Inferior parietal cortex (tissue), 1 donor: Measurements from ENCODE around the gene STXBP1.
"Not testable (repeated sequence)": the region's sequence is repeated elsewhere in the genome, so short reads cannot be mapped to it uniquely, and the experiment has no call there.

Source experiments
- DNase-seq: peaks from one replicate; pipeline ENCODE4 v3.0.0-alpha.2; 2016; ENCODE audit errors: extremely low spot score

STXBP1 gene

GRCh38 chr9:127578627-127578951 lies 33.5 kb upstream of the STXBP1 start:
- no peak for DNase-seq

DNA sequence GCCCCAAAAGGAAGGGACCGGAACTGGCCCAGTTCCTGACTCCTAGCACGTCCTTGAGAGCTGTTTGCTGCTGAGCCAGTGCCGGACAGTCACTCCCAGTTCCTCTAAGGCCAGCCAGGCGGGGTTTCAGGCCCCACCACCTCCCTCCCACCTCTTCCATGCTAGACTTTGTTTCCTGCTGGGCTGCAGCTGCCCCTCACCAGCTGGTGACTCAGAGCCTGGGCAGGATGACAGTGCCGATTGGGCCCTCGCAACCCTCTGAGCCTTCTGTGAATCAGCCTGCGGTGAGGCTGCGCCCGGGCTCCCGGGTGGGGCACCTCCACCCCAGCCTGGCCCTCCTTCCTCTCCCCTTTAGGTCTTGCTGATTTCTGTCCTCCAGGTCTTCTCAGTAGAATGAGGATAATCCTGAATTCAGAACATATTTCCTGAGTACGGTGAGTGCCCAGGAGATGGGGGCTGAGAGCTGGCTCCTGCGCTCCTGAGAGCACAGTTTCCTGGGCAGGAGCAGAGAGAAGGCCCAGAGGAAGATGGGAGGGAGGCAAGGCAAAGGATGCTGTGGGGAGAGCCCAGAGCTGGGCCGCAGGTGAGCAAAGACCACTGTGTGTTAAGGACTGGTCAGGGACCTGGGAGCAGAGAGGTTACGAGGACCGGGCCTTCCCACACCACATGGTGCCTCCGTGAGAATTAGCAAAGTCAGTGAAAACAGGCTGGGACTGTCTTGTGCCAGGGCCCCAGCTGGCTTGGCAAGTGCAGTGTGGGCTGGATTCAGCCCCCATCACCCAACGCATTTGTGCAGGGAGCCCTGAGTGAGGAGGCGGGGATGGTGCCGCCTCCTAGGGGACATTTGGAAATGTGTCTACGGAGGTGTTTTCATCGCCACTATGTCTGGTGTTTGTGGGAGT lies 32.9 kb upstream of the STXBP1 start:
- DNase-seq: peak; percentile 48

GRCh38 chr9:127580366-127580765 lies 31.7 kb upstream of the STXBP1 start:
- no peak for DNase-seq

DNA sequence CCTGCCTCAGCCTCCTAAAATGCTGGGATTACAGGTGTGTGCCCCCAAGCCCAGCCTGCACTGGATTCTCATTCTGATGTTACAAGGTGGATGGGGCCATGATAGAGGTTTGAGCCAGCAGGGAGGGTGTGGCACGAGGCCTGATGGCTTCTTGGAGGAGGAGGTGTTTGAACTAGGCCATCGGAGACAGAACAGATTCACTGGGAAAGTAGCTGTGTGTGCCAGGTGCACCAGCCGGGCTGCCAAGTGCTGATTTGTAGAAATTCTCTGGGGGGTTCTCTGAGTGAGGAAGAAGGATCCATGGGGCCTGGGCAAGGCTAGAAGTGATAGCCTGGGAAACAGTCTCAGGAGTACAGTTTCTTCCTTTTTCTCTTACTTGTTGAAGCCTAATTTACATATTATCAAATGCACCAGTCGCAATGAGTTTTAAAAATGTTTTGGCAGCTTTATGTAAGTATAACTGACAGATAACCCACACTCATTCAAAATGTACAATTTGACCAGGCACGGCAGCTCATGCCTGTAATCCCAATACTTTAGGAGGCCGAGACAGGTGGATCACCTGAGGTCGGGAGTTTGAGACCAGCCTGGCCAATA lies 31.1 kb upstream of the STXBP1 start:
- DNase-seq: no peak

DNA sequence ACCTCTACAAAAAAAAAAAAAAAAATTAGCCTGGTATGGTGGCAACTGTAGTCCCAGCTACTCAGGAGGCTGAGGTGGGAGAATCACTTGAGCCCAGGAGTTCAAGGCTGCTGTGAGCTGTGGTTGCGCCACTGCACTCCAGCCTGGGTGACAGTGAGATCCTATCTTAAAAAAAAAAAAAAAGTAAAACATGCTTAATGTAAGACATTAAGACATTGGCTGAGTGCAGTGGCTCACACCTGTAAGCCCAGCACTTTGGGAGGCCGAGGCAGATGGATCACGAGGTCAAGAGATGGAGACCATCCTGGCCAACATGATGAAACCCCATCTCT lies 27.6 kb upstream of the STXBP1 start:
- not testable (repeated sequence) for DNase-seq

GRCh38 chr9:127585161-127585819 lies 26.8 kb upstream of the STXBP1 start:
- no peak for DNase-seq

DNA sequence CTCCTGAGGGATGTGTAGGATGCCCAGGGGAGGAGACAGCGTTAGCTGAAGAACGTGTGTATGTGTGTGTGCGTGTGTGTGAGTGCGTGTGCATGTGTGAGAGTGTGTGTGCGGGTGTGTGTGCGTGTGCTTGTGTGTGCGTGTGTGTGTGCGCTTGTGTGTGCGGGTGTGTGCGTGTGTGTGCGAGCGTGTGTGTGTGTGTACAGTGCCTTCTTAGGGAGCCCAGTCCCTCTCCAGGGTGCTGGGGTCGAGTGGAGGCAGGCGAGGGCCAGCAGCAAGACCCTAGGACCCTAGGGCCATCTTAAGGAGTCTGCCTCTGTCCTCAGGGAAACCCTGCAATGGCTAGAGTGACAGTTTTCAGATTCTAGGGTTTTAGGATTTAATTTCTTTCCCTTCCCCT lies 26.0 kb upstream of the STXBP1 start:
- no peak for DNase-seq

DNA sequence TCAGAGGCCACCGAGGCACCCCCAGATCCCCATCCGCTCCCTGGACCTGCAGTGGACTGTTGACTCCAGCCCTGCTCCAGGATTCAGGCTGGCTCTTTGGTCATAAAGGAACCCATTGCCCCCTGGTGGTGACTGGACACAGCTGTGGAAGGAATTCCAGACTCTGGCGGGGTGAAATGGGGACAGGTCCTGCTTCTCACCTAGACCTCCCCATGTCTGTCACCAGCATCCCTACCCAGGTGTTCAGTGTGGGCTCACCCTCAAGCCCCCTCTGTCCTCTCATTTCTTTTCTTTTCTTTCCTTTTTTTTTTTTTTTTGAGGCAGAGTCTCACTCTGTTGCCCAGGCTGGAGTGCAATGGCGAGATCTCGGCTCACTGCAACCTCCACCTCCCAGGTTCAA lies 25.5 kb upstream of the STXBP1 start:
- DNase-seq: peak; percentile 86

DNA sequence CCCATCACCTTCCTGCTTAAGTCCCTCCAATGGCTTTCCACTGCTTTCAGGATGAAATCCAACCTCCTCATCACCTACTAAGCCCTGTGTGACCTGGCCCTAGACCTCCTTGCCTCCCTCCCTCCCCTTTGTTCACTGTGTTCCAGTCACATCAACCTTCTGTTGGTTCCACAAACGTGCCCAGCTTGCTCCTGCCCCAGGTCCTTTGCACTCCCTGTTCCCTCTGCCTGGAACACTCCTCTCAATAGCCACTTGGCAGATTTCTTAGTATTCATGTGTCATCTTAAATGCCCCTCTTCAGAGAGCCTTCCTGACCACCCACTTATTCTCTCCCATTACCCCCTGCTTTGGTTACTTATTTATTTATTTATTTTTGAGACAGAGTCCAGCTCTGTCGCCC lies 24.1 kb upstream of the STXBP1 start:
- no peak for DNase-seq

GRCh38 chr9:127588740-127589506 lies 23.2 kb upstream of the STXBP1 start:
- no peak for DNase-seq

DNA sequence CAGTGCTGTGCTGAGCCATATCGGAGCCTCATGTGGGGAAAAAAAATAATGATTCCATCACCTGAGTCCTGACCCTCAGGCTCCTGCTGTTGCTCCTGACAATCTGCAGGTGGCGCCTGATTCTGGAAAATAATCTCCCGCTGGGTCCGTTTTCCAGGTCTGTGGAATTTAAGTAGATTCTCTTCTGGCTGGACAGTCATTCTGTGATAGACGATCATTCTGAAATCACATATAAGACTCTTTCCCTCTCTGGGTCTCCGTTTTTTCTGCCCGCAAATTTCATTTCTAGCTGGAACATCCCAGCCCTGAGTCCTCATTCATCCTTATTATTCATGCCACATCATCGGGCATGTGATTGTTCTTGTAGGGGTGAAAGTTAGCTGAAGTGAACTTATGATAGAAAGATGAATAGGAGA lies 22.1 kb upstream of the STXBP1 start:
- DNase-seq: peak; percentile 86

DNA sequence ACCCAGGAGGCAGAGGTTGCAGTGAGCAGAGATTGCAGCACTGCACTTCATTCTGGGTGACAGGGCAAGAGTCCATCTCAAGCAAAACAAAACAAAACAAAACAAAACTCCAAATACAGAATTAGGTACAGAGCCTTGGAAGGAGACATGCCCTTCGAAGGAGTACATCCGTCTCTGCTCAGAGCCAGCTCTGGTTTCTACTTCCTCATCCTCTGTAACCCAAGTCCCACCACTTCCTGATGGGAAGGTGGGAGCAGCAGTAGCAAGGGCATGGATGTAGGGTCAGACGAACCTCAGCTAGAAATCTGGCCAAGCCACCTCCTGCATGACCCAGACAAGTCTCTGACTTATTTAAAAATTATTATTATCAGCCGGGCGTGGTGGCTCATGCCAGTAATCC lies 16.5 kb upstream of the STXBP1 start:
- DNase-seq: no peak

GRCh38 chr9:127598839-127599549 lies 13.1 kb upstream of the STXBP1 start:
- DNase-seq: no peak

DNA sequence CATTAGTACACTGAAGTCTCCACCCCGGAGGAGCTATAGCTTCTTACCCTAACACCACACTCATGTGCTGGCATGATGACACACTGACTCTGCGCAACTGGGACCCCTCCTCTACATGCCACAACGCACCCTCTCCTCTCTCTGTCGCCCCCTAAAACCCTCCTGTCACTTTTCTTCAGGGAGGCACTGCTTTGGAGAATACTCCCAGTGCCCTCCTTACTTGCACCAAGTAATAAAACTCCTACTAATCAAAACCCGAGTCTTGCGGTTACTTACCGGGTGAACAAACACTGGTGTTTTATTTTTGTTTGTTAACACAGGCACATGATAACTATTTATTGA lies 12.6 kb upstream of the STXBP1 start:
- DNase-seq: no peak

DNA sequence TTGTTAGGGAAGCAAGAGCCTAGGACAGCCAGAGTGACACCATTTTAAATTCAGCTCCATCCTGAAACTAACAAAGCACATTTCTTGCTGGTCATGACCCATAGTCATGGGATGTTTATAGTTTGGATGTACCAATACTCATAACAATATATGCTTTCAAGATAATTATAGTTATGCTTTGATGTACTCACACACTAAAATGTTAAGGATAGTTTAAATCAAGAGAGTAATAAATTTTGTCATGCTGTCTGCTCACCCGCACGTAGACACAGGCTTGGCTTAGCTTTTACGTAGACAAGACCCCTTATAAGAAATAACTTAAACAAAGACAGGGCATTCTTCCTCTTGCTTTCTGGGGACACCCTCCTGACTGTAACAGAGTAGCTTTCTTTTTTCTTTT lies 8.9 kb upstream of the STXBP1 start:
- DNase-seq: no peak

DNA sequence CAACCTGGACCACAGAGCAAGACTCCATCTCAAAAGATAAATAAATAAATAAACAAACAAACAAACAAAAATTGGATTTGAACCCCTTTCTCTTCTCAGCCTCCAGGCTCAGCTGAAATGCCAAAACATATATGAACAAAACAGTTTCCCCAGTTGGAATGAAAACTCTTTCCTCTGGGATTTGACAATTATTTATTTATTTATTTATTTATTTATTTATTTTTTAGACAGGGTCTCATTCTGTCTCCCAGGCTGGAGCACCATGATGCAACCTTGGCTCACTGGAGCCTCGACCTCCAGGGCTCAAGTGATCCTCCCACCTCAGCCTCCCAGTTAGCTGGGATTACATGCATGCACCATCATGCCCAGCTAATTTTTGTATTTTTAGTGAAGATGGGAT lies 6.0 kb upstream of the STXBP1 start:
- no peak for DNase-seq

- peak; percentile 79 for DNase-seq
Observed at GRCh38 chr9:127608104-127608966, 3.7 kb upstream of the STXBP1 start.

GRCh38 chr9:127611603-127611898 lies 526 bp upstream of the STXBP1 start:
- peak; percentile 16 for DNase-seq

DNA sequence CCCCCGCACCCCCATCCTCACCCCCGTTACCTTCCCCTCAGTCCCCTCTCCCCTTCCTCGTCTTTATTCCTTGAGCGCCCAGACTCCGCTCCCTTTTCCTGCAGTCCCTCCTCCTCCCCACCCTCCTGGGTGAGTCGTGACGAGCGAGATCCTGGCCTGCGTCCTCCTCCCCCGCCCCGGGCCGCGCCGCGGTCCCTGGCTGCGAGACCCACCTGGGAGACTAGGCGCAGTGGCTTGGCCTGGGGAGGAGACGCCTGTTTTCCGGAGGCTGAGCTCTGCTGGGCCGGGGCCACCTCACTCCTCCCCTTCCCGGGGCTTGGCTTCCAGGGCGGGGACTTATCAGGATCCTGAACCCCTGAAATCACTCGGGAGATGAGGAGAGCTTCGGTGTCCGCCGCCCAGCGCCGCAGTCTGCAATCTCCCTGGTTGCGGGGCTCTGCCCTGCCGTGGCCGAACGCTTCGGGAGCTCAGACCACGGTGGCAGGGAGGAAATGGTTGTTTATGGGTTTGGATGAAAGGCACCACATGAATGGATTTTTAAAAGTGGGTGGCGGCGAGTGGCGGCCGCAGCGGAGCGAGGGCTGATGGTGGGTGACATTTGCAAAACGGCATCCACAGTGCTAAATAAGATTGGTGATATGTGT lies 984 bp downstream of the STXBP1 start:
- DNase-seq: peak; percentile 20

GRCh38 chr9:127613583-127613954 lies 1.5 kb downstream of the STXBP1 start:
- peak; percentile 27 for DNase-seq

- DNase-seq: no peak
Observed at GRCh38 chr9:127614961-127615360, 2.9 kb downstream of the STXBP1 start.
